ENCODE measurements around the gene ZNF775.

ZNF775 gene

GRCh38 chr7:150346922-150347321 is 32.2 kb upstream of the ZNF775 start:
- DNase-seq (ENCODE audit: low spot score), result no peak

GRCh38 chr7:150351587-150352194 is 27.4 kb upstream of the ZNF775 start:
- DNase-seq (ENCODE audit: low spot score), result no peak

GRCh38 chr7:150355666-150356059 is 23.5 kb upstream of the ZNF775 start:
- DNase-seq (ENCODE audit: low spot score), result no peak

- no peak for DNase-seq (ENCODE audit: low spot score)
Observed at GRCh38 chr7:150356265-150356897, 22.7 kb upstream of the ZNF775 start.

GRCh38 chr7:150357270-150357669 is 21.9 kb upstream of the ZNF775 start:
- no peak for DNase-seq (ENCODE audit: low spot score)

GRCh38 chr7:150357771-150358427 is 21.2 kb upstream of the ZNF775 start:
- no peak for DNase-seq (ENCODE audit: low spot score)

GRCh38 chr7:150358433-150358832 is 20.7 kb upstream of the ZNF775 start:
- DNase-seq (ENCODE audit: low spot score), result no peak

- no peak for DNase-seq (ENCODE audit: low spot score)
Observed at GRCh38 chr7:150358988-150359621, 20.0 kb upstream of the ZNF775 start.

GRCh38 chr7:150359622-150360362 is 19.3 kb upstream of the ZNF775 start:
- DNase-seq (ENCODE audit: low spot score), result no peak

GRCh38 chr7:150360363-150361058 is 18.6 kb upstream of the ZNF775 start:
- DNase-seq (ENCODE audit: low spot score), result no peak

GRCh38 chr7:150361402-150361801 is 17.7 kb upstream of the ZNF775 start:
- no peak for DNase-seq (ENCODE audit: low spot score)

GRCh38 chr7:150361807-150362621 is 17.1 kb upstream of the ZNF775 start:
- no peak for DNase-seq (ENCODE audit: low spot score)

- no peak for DNase-seq (ENCODE audit: low spot score)
Observed at GRCh38 chr7:150363370-150363769, 15.8 kb upstream of the ZNF775 start.

- DNase-seq (ENCODE audit: low spot score), result no peak
Observed at GRCh38 chr7:150363872-150364271, 15.3 kb upstream of the ZNF775 start.

- no peak for DNase-seq (ENCODE audit: low spot score)
Observed at GRCh38 chr7:150365194-150365593, 13.9 kb upstream of the ZNF775 start.

- DNase-seq (ENCODE audit: low spot score), result no peak
Observed at GRCh38 chr7:150365673-150366398, 13.3 kb upstream of the ZNF775 start.

- no peak for DNase-seq (ENCODE audit: low spot score)
Observed at GRCh38 chr7:150367677-150368095, 11.4 kb upstream of the ZNF775 start.

- peak; percentile 77 for DNase-seq (ENCODE audit: low spot score)
Observed at GRCh38 chr7:150368096-150368883, 10.8 kb upstream of the ZNF775 start, which contains the start of gene REPIN1. Gene REPIN1 (plus strand): TSS chr7:150368822. CDS start chr7:150369712, 890 bp downstream.

Data from activated CD4-positive, alpha-beta T cell treated with anti-CD3 and anti-CD28 coated beads, Interleukin-2, Interleukin-4, amounts not matched to agents 100 ng/mL and 50 ng/mL, durations not matched to agents 16 hours and 8 hours (primary cell).